GM21786 (cell line): ENCODE results near the gene PREX1.

Experiments used
- ATAC-seq: cut with Tn5 transposase; IDR thresholded peaks from one replicate; pipeline ENCODE4 v1.9.1; 2021; ENCODE audit not compliant: unreplicated experiment

Gene PREX1

GRCh38 chr20:48626938-48627736, 200.7 kb downstream of the PREX1 start:
- no peak for ATAC-seq

GRCh38 chr20:48626226-48626937, 201.4 kb downstream of the PREX1 start:
- ATAC-seq = no peak

GRCh38 chr20:48625136-48625900, 202.5 kb downstream of the PREX1 start:
- ATAC-seq = no peak

GRCh38 chr20:48624315-48625020, 203.3 kb downstream of the PREX1 start:
- no peak for ATAC-seq

- ATAC-seq = no peak
Measured at GRCh38 chr20:48623906-48624265, 203.9 kb downstream of the PREX1 start.

- ATAC-seq = no peak
Measured at GRCh38 chr20:48623176-48623905, 204.5 kb downstream of the PREX1 start.

- no peak for ATAC-seq
Measured at GRCh38 chr20:48622421-48622820, 205.4 kb downstream of the PREX1 start.

GRCh38 chr20:48621376-48622078, 206.3 kb downstream of the PREX1 start:
- ATAC-seq = no peak

GRCh38 chr20:48620507-48621375, 207.1 kb downstream of the PREX1 start:
- no peak for ATAC-seq

- ATAC-seq = no peak
Measured at GRCh38 chr20:48620154-48620506, 207.7 kb downstream of the PREX1 start.

GRCh38 chr20:48619126-48620101, 208.4 kb downstream of the PREX1 start:
- ATAC-seq = no peak

GRCh38 chr20:48618631-48619030, 209.2 kb downstream of the PREX1 start:
- no peak for ATAC-seq

- ATAC-seq = no peak
Measured at GRCh38 chr20:48618052-48618451, 209.7 kb downstream of the PREX1 start.

GRCh38 chr20:48617481-48617880, 210.3 kb downstream of the PREX1 start:
- ATAC-seq = no peak

- ATAC-seq = no peak
Measured at GRCh38 chr20:48616481-48616880, 211.3 kb downstream of the PREX1 start.

- no peak for ATAC-seq
Measured at GRCh38 chr20:48615871-48616270, 211.9 kb downstream of the PREX1 start.

- ATAC-seq = no peak
Measured at GRCh38 chr20:48614593-48615274, 213.1 kb downstream of the PREX1 start.
